Fibroblast of skin of right biceps (primary cell): ENCODE measurements around the gene UFSP2.
A peak's percentile ranks its signal among the peaks of the same experiment; 100 is the strongest.

Source experiments
- DNase-seq: peaks from one replicate; pipeline ENCODE4 v3.0.0-alpha.2; 2013

The UFSP2 gene

GRCh38 chr4:185424905-185425646, 688 bp downstream of the UFSP2 start:
- no peak for DNase-seq

GRCh38 chr4:185421366-185422124, 4.2 kb downstream of the UFSP2 start:
- peak; percentile 72 for DNase-seq

DNA sequence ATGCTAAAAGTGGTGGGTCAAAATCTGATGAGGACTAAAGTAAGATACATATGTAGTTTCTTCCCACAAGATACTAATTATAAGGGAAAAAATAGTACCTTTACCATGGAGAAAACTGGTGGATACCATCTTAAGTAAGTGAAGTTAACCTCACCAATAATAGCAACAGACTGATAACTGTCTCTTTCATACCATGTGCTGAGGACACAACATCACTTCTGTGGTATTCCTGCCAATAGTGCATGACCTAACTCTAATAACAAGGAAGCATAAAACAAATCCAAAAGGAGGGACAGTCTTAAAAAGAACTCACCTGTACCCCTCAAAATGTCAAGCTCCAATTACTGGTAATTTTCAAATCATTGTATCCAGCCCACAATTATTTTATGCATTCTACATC, 8.8 kb downstream of the UFSP2 start:
- DNase-seq, result no peak

DNA sequence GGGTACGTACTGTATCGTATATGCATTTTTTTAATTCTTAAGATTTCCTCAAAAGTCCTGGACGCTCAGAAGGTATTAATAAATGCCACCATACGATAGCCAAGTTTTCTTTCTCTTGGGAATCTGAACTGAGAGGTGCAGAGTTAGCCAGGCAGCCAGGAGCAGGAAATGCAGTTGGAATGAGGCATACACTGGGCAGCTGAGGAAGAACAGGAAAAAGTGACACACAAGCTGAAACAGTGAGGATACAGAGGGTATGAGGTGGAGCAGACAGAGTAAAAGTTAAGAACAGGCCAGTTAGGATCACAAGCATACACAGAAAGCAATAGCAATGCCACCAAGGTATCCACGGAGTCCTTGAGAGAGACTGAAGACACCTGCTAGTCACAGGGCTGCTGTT, 13.4 kb downstream of the UFSP2 start:
- DNase-seq, result no peak

GRCh38 chr4:185411849-185412248, 13.9 kb downstream of the UFSP2 start:
- DNase-seq, result no peak

DNA sequence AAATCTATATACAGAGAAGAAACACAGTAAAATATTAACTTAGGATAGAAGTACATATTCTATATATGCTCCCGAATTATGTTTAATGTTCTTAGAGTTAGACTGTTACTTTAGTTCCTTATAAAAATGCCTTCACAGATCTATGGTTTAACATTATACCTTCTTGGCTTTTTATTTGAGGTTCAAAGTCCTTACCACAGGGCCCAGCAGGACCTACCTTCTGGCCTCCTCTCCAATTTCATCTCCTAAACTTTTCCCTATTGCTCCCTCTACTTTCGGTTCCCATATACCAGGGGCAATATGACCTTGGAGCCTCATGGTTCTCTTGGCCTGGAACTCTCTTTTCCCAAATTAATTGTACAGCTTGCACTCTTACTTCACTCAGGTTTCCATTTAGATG, 17.3 kb downstream of the UFSP2 start:
- no peak for DNase-seq

DNA sequence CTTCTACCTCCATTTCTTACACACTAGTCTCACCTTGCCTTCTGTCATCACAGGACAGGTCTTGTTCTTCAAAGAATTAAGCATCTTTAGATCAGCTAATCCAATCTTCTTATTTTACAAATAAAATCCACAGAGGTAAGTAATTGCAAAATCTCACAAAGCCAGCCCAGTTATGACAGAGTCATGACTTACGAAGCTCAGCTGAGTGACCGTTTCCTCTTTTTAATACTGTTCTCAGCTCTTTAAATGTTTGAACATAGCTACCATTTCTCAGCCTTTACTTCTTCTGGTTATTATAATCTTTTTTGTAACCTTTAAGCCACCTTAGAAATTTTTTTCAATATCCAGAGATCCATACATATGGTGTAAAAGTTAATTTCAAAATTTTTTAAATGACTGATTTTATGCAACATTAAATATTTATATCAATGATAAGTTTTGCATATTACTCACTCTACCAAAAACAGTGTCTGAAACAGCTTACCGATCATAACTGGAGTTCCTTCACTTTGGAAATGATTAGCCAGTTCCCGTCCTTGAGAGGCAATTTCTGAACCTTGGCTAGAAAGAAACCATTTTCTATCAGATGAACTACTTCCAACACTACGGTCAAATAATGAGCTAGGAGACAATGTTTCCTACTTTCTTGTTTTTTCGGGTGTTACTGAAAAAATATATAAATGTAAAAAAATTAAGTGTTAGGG, 20.3 kb downstream of the UFSP2 start:
- no peak for DNase-seq

DNA sequence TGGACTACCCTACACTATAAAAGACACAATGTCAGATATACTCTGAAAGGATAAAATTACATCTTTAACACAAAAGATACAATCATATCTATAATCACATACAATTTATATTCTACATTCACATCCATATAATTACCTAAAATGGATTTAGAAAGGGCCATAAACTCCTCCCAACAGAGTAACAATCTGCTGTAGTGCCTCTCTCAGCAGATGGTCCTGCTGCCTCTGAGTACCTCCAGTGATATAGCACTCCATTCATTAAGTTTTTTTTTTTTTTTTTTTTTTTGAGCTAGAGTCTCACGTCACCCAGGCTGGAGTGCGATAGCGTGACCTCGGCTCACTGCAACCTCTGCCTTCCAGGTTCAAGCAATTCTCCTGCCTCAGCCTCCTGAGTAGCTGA, 21.7 kb downstream of the UFSP2 start:
- DNase-seq, result no peak

DNA sequence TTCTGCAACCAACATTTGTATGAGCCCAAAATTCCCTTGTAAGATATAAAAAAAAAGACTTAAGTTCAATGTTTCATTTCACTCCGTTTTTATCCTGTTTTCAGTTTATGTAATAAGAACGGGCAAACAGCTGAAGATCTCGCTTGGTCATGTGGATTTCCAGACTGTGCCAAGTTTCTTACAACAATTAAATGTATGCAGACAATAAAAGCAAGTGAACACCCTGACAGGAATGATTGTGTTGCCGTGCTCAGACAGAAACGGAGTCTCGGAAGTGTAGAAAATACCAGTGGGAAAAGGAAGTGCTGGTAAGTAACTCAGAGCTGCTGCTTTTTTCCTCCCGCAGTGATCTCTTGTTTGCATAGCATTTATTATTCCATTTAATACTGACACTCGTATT, 26.3 kb downstream of the UFSP2 start:
- no peak for DNase-seq

DNA sequence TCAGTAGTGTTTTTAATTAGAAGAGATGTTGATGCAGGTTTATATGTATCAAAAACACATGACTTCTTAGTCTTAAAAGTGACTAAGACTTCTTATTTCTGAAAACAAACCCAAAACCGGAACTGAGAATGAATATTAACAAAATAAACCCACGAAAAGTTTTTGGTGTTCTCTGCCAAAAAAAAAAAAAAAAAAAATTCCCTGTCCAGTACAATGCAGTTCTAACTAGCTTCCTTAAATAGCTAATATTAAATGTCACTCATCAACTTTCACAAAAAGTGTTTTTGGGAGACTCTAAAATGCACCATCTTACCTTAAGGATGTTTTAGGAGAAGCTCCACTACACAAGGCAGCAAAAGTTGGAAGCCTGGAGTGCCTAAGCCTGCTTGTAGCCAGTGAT, 27.1 kb downstream of the UFSP2 start:
- no peak for DNase-seq

- DNase-seq, result no peak
These were observed 28.9 kb downstream of the UFSP2 start, which contains the start of gene ANKRD37 for GRCh38 chr4:185396724-185397385. ANKRD37 (plus strand) TSS chr4:185396841; CDS start chr4:185396924, 83 bp downstream.

GRCh38 chr4:185395956-185396723, 29.6 kb downstream of the UFSP2 start:
- DNase-seq, result peak; percentile 98

DNA sequence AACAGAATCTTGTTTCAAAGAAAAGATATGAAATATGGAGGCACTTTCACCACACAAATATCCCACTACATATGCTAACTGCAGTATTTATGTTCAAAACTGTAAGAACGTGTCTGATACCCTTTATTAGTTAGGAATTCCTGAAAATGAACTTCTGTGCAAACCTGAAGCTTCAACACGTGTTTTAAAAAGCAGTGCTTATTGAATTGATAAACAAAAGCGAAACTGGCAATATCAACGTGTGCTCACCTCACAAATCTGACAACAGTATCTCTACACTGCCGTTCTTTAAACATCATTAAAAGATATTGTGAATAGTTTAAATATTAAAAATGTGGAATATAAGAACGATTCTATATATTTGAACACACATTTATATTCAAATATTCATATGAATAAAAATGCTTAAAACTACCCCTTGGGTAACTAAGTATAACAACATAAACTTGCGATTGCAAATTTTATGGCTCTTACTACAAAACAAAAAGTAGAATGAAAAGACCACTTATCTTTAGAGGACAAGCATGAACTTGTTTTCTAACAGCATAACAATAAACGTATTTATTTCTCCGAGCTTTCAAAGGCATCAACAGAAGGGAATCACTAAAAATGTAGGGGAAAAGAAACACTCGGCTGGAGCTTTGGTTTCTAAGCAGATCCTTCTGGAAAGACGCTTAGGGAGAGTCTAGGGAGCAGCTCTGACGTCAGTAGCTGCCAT, 30.4 kb downstream of the UFSP2 start, which contains the start of gene LRP2BP:
Gene LRP2BP, minus strand, starts transcription at position 687 of the 718 bp plus-strand sequence. CDS start 17,738 bp downstream, outside the sequence.
- no peak for DNase-seq

DNA sequence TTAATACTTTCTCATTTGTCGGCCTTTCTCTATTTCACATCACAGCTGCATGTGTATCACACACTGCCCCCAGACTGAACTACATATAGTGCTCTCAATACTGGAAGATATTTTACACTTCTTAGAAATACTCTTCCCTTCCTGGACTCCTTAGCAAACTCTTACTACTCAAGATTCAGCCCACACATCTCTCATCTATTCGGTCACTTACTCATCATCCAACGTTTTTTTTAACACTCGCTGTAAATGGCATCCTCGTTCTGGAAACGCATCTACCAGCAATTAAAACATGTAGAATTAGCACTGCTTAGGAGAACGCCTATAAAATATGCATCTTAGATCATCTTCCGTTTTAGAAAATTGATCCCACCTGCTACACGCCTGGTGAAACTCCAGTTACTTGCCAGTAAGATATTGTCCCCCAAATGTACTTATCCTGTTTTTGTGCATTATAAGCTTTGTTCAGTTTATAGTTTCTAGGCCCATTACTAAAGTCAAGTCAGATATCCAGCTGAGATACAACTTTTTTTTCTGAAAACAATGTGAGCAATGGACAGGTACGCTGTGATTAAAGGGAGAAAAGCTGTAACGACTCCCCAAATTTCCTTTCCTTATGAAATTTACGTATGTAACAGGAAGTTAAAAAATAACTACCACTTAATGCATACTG, 31.1 kb downstream of the UFSP2 start:
- DNase-seq, result peak; percentile 30

- DNase-seq, result no peak
These were observed 33.6 kb downstream of the UFSP2 start for GRCh38 chr4:185392156-185392555.

DNA sequence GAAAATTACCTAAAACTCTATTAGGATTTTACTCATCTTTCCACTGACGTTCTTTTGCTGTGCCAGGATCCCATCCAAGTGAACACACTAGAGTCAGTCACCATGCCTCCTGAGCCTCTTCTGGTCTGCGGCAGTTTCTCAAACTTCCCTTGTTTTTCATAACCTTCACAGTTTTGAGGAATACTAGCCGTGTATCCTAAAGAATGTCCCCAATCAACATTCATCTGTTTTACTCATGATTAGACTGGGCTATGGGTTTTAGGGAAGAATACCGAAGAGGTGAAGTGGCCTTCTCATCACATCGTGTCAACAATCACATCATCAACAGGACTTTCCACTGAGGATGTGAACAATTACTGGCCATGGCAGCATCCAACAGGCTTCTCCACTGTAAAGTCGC, 34.8 kb downstream of the UFSP2 start:
- DNase-seq, result no peak

DNA sequence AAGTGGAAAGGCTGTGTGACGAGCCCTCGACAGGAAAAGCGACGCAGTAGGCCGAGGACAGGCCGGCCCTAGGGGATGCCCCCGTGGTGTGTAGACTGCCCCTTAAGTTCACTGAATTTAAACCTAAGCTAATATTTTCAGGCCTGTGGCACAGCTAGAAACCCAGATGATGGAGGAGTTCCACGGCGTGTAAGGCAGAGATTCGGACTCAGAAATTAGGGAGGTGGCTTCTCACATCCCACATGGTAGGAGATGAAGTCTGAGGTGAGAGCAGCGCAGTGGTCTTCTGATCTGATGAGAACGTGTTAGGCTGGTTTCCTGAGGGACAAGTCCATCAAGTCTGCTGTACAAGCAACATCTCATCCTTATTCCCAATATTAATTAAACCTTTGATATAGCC, 37.8 kb downstream of the UFSP2 start:
- no peak for DNase-seq

DNA sequence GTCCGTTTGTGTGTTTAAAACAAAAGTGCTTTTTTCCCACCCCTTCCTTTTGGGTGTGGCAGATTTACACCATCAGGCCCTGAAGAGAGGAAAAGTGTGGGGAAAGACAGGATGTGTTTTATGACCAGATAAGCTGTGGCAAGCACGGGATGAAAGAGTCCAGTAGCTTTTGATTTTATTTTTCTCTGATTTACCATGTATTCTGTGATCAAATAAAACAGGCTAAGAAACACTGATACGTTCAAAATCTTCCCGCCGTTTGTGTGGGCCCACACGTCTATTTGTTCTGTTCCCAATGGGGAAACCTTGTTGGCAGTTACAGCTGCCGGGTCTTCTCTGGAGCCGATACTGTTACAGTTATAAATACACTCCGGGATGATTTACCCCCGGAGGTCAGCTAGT, 40.8 kb downstream of the UFSP2 start:
- no peak for DNase-seq

DNA sequence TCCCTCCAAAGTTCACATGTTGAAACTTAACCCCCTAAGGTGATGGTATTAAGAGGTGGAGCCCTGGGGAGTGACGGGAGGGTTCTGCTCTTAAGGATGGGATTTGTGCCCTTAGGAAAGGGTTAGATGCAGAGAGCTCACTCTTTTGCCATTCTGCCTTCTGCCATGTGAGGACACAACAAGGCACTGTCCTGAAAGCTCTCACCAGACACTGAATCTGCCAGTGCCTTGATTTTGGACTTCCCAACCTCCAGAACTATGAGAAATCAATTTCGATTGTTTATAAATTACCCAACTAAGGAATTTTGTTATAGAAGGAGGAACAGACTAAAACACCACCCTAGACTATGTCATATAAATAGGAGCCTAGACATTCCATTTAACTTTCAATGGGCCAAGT, 41.7 kb downstream of the UFSP2 start:
- DNase-seq, result no peak

- DNase-seq, result no peak
These were observed 42.3 kb downstream of the UFSP2 start for GRCh38 chr4:185383451-185383850.

DNA sequence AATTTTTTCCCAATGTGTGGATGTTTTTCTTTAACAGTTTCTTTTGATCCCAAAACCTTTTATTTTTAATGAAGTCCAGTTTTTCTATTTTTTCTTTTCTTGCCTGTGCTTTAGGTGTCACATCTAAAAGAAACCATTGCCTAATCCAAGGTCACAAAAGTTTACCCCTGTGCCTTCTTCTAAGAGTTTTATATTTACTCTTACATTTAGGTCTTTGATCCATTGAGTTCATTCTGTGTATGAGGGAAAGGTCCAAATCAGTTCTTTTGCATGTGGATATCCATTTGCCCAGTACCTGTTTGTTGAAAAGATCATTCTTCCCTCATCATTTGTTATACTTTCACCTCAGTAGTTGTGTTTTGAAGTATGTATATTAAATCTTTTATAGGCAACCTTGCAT, 43.0 kb downstream of the UFSP2 start:
- DNase-seq, result no peak
